ENCODE results near the gene HCRTR1.

Gene HCRTR1

GRCh38 chr1:31576743-31577455 is 40.6 kb upstream of the HCRTR1 start:
- peak overlapping the region; percentile 79 for H3K27ac ChIP-seq
- TF ChIP-seq ZFX (IDR thresholded peaks at IDR 0.05; ENCODE audit: borderline replicate concordance): no peak
- TF ChIP-seq CTCF (IDR thresholded peaks at IDR 0.05): no peak

GRCh38 chr1:31577515-31578192 is 39.8 kb upstream of the HCRTR1 start:
- H3K27ac ChIP-seq: peak overlapping the region; percentile 79

GRCh38 chr1:31579374-31579773 is 38.1 kb upstream of the HCRTR1 start:
- no peak for TF ChIP-seq ZFX (IDR thresholded peaks at IDR 0.05; ENCODE audit: borderline replicate concordance)
- no peak for TF ChIP-seq CTCF (IDR thresholded peaks at IDR 0.05)
- H3K27ac ChIP-seq: no peak overlapping the region

More at GRCh38 chr1:31577515-31578192, 39.8 kb upstream of the HCRTR1 start:
- TF ChIP-seq ZFX (IDR thresholded peaks at IDR 0.05; ENCODE audit: borderline replicate concordance): no peak
- no peak for TF ChIP-seq CTCF (IDR thresholded peaks at IDR 0.05)

- no peak overlapping the region for H3K27ac ChIP-seq
- TF ChIP-seq ZFX (IDR thresholded peaks at IDR 0.05; ENCODE audit: borderline replicate concordance) (no peak), CTCF (IDR thresholded peaks at IDR 0.05) (no peak)
Measured at GRCh38 chr1:31580513-31580870, 37.0 kb upstream of the HCRTR1 start.

GRCh38 chr1:31580891-31581603 is 36.4 kb upstream of the HCRTR1 start:
- TF ChIP-seq ZFX (IDR thresholded peaks at IDR 0.05; ENCODE audit: borderline replicate concordance) (no peak), CTCF (IDR thresholded peaks at IDR 0.05) (no peak)
- H3K27ac ChIP-seq: no peak overlapping the region

GRCh38 chr1:31581821-31582810 is 35.4 kb upstream of the HCRTR1 start:
- no peak for TF ChIP-seq ZFX (IDR thresholded peaks at IDR 0.05; ENCODE audit: borderline replicate concordance)
- no peak for TF ChIP-seq CTCF (IDR thresholded peaks at IDR 0.05)
- no peak overlapping the region for H3K27ac ChIP-seq
